ENCODE results near the gene ELF2.
A peak's percentile ranks its signal among the peaks of the same experiment; 100 is the strongest.
"Not testable (repeated sequence)": the region's sequence is repeated elsewhere in the genome, so short reads cannot be mapped to it uniquely, and the experiment has no call there.

Gene ELF2

DNA sequence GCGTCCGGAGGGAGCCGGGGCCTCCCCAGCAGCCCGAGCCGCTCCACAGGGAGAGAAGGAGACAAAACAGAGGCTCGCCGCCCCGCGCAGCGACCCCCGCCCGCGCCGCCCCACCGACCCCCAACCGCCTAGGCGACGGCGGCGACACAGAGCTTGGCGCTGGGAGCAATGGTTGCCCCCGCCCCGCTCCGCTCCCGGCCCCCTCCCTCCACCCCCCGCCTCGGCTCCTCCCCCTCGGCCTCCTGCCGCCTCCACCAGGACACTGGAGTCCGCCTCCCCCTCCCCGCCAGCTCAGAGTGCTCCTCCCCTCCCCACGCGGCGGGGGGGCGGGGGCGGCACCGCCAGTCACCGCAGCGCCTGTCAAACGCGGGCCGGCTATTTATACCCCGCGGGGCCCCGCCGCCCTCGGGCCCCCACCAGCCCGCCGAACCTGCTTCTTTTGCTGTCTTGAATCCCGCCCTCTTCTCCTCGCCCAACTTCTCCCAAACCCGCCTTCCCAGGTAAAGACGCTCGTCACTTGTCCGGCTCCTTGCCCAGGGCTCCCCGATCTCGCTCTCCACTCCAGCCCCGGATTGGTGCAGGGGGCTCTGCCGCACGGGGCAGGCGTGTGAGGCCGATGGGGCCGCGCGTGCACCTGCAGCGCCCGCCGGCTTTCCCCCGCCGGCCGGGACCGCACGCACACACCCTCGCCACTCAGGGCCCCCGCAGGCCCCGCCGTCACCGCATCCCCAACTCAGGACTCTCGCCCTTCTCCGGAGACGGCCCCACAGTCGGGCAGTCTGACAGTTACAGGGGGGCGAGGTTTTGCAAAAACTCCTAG lies at the start of gene ELF2:
TSS of gene ELF2 (minus strand) at position 170 of the 820 bp plus-strand sequence. CDS start 39,517 bp downstream, outside the sequence.
- peak; percentile 65 for DNase-seq (ENCODE audit: low read depth in 2 of 2)

DNA sequence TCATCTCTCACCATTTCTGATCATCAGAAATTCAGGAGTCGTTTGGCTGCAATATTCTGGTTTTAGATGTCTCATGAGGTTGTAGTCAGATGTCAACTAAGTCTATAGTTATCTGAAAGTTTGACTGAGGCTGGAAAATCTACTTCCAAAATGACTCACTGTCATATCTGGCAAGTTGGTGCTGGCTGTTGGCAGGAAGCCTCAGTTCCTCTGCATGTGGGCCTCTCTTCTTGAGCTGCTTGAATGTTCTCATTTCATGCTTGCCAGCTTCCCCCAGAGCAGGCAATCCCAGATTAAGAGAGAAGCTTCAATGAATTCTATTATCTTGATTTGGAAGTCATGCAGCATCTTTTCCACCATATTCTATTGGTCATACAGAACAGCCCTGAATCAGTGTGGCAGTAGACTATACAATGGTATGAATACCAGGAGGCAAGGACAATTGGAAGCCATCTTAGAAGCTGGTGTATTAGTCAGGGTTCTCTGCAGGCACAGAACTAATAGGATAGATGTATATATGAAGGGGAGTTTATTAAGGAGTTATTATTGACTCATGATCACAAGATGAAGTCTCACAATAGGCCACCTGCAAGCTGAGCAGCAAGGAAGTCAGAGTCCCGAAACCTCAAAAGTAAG lies 46.8 kb upstream of the ELF2 start:
- peak in 1 of 2 donors; percentile 2 for DNase-seq (ENCODE audit: low read depth in 2 of 2)

DNA sequence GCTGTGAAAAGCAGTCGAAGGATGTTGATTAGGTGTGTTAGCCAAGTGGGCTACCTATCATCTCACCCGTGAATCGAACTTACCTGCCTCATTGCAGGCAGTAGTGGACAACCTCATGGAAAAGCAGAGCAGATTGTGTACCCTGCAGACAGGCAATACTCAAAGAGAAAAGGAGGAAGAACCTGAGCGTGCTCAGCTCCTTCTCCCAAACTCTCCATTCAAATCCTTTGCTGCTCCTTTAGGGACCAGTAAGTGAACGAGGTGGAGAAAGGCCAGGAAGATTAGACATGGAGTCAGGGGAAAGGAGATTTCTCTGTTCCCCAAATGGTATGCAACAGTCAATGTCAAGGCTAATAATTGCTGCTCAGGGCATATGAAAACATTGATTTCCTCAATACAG lies 45.2 kb upstream of the ELF2 start:
- no peak for DNase-seq (ENCODE audit: low read depth in 2 of 2)

- no peak for DNase-seq (ENCODE audit: low read depth in 2 of 2)
These were observed 44.7 kb upstream of the ELF2 start for GRCh38 chr4:139221687-139222086.

GRCh38 chr4:139219450-139220055 lies 42.5 kb upstream of the ELF2 start:
- DNase-seq (ENCODE audit: low read depth in 2 of 2) = no peak

DNA sequence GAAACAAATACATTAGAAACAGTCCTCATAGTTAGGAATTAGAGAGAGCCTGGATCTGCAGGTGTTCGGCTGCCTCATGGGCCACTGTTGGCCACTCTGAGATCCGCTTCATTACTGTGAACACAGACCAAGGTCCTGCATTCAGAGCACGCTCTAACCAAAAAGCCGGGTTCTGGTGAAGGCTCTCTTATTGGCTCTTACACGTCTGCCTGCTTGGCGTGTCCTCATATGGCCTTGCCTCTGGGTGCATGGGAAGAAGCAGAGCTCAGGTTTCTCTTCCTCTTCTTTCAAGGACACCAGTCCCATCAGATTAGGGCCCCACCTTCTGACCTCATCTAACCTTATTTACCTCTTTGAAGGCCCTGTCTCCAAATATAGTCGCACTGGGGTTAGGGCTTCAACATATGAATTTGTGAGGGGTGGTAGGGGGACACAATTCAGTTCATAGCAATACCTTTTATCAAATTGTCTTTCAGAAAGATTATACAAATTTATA lies 37.1 kb upstream of the ELF2 start:
- no peak for DNase-seq (ENCODE audit: low read depth in 2 of 2)

- not testable (repeated sequence) for DNase-seq (ENCODE audit: low read depth in 2 of 2)
These were observed 36.6 kb upstream of the ELF2 start for GRCh38 chr4:139213633-139214032.

DNA sequence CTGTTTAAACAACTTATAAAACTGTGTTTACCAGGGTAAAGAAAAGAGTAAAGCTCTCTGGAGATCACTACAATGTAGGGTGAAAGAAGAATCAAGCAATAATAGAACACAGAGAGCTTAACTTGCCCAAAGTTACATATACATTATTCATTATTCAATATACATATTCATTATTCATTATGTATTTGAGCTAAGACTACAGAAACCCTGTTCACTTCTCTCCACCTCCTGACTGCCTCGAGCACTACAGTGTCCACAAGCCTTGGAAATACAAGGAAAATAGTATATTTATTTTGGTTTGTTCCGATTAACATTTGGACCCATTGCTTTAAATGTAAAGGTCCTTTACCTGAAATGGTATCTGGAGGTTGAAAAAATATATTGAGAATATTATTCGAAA lies 35.9 kb upstream of the ELF2 start:
- no peak for DNase-seq (ENCODE audit: low read depth in 2 of 2)

GRCh38 chr4:139210486-139210885 lies 33.5 kb upstream of the ELF2 start:
- DNase-seq (ENCODE audit: low read depth in 2 of 2) = no peak

GRCh38 chr4:139209470-139210063 lies 32.5 kb upstream of the ELF2 start:
- DNase-seq (ENCODE audit: low read depth in 2 of 2) = no peak

GRCh38 chr4:139208404-139208945 lies 31.5 kb upstream of the ELF2 start:
- DNase-seq (ENCODE audit: low read depth in 2 of 2) = no peak

DNA sequence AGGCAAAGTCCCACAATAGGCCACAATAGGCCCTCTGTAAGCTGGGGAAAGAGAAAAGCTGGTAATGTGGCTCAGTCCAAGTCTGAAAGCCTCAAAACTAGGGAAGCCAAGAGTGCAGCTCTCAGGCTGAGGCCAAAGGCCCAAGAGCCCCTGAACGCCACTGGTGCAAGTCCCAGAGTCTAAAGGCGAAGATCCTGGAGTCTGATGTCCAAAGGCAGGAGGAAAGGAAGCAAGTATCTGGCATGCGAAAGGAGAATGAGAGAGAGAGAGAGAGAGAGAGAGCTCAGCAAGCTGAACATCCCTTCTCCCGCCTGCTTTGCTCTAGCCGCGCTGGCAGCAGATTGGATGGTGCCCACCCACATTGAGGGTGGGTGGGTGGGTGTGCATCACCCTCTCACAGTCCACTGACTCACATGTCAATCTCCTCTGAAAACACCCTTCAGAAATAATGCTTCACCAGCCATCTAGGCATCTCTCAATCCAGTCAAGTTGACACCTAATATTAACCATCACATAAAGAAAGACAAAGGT lies 30.9 kb upstream of the ELF2 start:
- no peak for DNase-seq (ENCODE audit: low read depth in 2 of 2)

- no peak for DNase-seq (ENCODE audit: low read depth in 2 of 2)
These were observed 30.2 kb upstream of the ELF2 start for GRCh38 chr4:139207247-139207646.

DNA sequence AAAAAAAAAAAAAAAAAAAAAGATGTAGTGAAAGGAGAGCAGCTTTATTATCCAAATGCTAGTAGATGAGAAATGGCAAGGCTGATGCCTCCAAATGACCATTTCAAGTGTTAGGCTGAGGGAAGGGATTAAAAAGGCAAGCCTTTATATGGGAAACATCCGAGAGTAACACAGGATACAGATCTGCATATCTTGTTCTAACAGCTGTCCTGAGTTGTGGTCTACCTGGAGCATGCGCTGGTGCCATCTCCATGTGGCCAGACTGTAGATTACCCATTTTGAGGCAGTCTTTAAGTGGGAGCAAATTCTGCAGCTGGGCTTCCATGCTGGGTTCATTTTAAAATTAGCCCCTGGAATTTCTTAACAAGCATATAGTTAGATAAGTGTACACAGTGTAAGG lies 26.0 kb upstream of the ELF2 start:
- no peak for DNase-seq (ENCODE audit: low read depth in 2 of 2)

GRCh38 chr4:139200506-139200905 lies 23.5 kb upstream of the ELF2 start:
- no peak for DNase-seq (ENCODE audit: low read depth in 2 of 2)

- DNase-seq (ENCODE audit: low read depth in 2 of 2) = no peak
These were observed 23.1 kb upstream of the ELF2 start for GRCh38 chr4:139200102-139200501.

DNA sequence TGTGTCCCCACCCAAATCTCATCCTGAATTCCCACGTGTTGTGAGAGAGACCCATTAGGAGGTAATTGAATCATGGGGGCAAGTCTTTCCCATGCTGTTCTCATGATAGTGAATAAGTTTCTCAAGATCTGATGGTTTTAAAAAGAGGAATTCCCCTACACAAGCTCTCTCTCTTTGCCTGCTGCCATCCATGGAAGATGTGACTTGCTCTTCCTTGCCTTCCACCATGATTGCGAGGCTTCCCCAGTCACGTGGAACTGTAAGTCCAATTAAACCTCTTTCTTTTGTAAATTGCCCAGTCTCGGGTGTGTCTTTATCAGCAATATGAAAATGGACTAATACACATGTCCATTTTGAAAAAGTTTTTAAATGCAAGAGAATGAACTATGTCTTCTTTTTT lies 20.2 kb upstream of the ELF2 start:
- not testable (repeated sequence) for DNase-seq (ENCODE audit: low read depth in 2 of 2)

GRCh38 chr4:139196462-139196861 lies 19.4 kb upstream of the ELF2 start:
- no peak for DNase-seq (ENCODE audit: low read depth in 2 of 2)

GRCh38 chr4:139191373-139191772 lies 14.4 kb upstream of the ELF2 start:
- DNase-seq (ENCODE audit: low read depth in 2 of 2) = no peak

DNA sequence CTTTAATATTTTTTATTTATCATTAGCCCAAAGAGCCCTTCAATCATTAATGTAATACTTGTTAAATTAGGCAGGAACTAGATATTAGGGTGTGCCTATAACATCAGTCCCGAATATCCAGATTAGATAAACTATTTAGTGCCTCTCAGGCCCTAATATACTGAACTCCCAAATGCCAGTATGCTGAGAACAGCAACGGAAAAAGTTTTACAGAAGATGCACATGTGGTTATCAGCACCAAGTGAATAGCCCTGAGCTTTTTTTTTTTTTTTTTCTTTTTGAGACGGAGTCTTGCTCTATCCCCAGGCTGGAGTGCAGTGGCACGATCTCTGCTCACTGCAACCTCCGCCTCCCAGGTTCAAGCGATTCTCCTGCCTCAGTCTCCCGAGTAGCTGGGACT lies 13.0 kb upstream of the ELF2 start:
- DNase-seq (ENCODE audit: low read depth in 2 of 2) = no peak

DNA sequence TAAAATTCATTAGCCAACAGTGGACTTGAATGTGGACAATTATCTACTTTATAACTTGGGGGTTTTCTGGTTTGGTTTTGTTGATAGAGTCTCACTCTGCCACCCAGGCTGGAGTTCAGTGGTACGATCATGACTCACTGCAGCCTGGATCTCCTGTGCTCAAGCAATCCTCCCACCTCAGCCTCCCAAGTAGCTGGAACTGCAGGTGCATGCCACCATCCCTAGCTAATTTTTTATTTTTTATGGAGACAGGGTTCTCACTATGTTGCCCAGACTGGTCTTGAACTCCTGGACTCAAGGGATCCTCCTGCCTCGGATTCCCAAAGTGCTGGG lies 12.4 kb upstream of the ELF2 start:
- DNase-seq (ENCODE audit: low read depth in 2 of 2) = no peak
